SK-N-SH (cell line): ENCODE measurements around the gene PTPN9.

Experiments used
- FOSL2 ChIP-seq: IDR thresholded peaks from 2 replicates; pipeline ENCODE4 v1.4.0; 2012; ENCODE audit warnings: low read depth, mild to moderate bottlenecking, moderate library complexity, borderline replicate concordance
- GABPA ChIP-seq: IDR thresholded peaks from 2 replicates; pipeline ENCODE4 v1.4.0; 2012; ENCODE audit warnings: low read depth, mild to moderate bottlenecking
- POLR2AphosphoS5 ChIP-seq: IDR thresholded peaks from 2 replicates; pipeline ENCODE4 v1.6.1; 2012; ENCODE audit warnings: low read depth, low read length
- RCOR1 ChIP-seq: fragments of 150-350 bp; IDR thresholded peaks from 2 replicates; pipeline ENCODE4 v1.6.1; 2017; ENCODE audit warnings: antibody characterized with exemption, low read length
- RFX5 ChIP-seq: IDR thresholded peaks from 2 replicates; pipeline ENCODE4 v1.6.1; 2012; ENCODE audit warnings: mild to moderate bottlenecking, improper control_type of control experiment, low read length
- SIN3A ChIP-seq: IDR thresholded peaks from 2 replicates; pipeline ENCODE4 v1.6.1; 2012; ENCODE audit warnings: low read depth, mild to moderate bottlenecking, low read length, moderate library complexity, borderline replicate concordance
- TCF12 ChIP-seq: IDR thresholded peaks from 2 replicates; pipeline ENCODE4 v1.4.0; 2012
- TF ChIP-seq, protein P1 (sequence below): IDR thresholded peaks from 2 replicates; pipeline ENCODE4 v1.4.0; 2012; ENCODE audit warnings: low read depth, borderline replicate concordance
- TF ChIP-seq, protein P2 (sequence below): fragments of 200-600 bp; sonication (generic); IDR thresholded peaks from 2 replicates; pipeline ENCODE4 v1.6.1; 2017; ENCODE audit warnings: antibody characterized with exemption, mild to moderate bottlenecking, moderate library complexity
- TF ChIP-seq, protein P3 (sequence below): IDR thresholded peaks from 2 replicates; pipeline ENCODE4 v1.4.0; 2012; ENCODE audit warnings: low read depth
- TF ChIP-seq, protein P4 (sequence below): IDR thresholded peaks from 2 replicates; pipeline ENCODE4; 2012
- TF ChIP-seq, protein P5 (sequence below): IDR thresholded peaks from 2 replicates; pipeline ENCODE4 v1.6.1; 2012; ENCODE audit warnings: mild to moderate bottlenecking, low read depth, low read length, moderate library complexity
- TF ChIP-seq, protein P6 (sequence below): IDR thresholded peaks from 2 replicates; pipeline ENCODE4 v1.4.0; 2012; ENCODE audit warnings: low read depth, borderline replicate concordance

DNA sequence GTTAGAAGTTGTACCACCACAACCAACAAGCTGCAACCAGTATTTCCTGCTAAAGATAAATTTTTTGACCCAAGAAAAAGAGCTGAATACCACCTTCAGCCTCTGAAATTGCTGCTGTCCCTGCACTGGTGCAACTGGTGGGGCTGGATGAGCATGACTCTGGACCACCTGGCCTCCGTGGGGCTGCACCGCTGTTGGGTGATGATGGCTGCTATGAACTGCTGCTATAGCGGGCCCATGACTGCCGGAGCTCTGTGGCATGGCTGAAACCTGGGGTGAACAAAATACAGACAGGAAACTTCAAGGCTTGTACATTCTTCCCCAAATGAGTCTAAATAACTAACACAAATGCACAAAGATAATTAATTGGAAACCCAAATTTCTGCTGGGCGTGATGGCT, 156.6 kb downstream of the PTPN9 start:
- TF ChIP-seq, protein P1, sequence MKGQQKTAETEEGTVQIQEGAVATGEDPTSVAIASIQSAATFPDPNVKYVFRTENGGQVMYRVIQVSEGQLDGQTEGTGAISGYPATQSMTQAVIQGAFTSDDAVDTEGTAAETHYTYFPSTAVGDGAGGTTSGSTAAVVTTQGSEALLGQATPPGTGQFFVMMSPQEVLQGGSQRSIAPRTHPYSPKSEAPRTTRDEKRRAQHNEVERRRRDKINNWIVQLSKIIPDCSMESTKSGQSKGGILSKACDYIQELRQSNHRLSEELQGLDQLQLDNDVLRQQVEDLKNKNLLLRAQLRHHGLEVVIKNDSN, result no peak
- TF ChIP-seq, protein P2, sequence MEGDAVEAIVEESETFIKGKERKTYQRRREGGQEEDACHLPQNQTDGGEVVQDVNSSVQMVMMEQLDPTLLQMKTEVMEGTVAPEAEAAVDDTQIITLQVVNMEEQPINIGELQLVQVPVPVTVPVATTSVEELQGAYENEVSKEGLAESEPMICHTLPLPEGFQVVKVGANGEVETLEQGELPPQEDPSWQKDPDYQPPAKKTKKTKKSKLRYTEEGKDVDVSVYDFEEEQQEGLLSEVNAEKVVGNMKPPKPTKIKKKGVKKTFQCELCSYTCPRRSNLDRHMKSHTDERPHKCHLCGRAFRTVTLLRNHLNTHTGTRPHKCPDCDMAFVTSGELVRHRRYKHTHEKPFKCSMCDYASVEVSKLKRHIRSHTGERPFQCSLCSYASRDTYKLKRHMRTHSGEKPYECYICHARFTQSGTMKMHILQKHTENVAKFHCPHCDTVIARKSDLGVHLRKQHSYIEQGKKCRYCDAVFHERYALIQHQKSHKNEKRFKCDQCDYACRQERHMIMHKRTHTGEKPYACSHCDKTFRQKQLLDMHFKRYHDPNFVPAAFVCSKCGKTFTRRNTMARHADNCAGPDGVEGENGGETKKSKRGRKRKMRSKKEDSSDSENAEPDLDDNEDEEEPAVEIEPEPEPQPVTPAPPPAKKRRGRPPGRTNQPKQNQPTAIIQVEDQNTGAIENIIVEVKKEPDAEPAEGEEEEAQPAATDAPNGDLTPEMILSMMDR, result no peak
- TF ChIP-seq GABPA (no peak), RCOR1 (no peak), FOSL2 (no peak), SIN3A (no peak), POLR2AphosphoS5 (no peak), TCF12 (no peak), RFX5 (no peak)
- TF ChIP-seq, protein P3, sequence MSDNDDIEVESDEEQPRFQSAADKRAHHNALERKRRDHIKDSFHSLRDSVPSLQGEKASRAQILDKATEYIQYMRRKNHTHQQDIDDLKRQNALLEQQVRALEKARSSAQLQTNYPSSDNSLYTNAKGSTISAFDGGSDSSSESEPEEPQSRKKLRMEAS, result no peak
- TF ChIP-seq, protein P4, sequence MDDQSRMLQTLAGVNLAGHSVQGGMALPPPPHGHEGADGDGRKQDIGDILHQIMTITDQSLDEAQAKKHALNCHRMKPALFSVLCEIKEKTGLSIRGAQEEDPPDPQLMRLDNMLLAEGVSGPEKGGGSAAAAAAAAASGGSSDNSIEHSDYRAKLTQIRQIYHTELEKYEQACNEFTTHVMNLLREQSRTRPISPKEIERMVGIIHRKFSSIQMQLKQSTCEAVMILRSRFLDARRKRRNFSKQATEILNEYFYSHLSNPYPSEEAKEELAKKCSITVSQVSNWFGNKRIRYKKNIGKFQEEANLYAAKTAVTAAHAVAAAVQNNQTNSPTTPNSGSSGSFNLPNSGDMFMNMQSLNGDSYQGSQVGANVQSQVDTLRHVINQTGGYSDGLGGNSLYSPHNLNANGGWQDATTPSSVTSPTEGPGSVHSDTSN, result no peak
- TF ChIP-seq, protein P5, sequence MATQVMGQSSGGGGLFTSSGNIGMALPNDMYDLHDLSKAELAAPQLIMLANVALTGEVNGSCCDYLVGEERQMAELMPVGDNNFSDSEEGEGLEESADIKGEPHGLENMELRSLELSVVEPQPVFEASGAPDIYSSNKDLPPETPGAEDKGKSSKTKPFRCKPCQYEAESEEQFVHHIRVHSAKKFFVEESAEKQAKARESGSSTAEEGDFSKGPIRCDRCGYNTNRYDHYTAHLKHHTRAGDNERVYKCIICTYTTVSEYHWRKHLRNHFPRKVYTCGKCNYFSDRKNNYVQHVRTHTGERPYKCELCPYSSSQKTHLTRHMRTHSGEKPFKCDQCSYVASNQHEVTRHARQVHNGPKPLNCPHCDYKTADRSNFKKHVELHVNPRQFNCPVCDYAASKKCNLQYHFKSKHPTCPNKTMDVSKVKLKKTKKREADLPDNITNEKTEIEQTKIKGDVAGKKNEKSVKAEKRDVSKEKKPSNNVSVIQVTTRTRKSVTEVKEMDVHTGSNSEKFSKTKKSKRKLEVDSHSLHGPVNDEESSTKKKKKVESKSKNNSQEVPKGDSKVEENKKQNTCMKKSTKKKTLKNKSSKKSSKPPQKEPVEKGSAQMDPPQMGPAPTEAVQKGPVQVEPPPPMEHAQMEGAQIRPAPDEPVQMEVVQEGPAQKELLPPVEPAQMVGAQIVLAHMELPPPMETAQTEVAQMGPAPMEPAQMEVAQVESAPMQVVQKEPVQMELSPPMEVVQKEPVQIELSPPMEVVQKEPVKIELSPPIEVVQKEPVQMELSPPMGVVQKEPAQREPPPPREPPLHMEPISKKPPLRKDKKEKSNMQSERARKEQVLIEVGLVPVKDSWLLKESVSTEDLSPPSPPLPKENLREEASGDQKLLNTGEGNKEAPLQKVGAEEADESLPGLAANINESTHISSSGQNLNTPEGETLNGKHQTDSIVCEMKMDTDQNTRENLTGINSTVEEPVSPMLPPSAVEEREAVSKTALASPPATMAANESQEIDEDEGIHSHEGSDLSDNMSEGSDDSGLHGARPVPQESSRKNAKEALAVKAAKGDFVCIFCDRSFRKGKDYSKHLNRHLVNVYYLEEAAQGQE, result no peak
- TF ChIP-seq, protein P6, sequence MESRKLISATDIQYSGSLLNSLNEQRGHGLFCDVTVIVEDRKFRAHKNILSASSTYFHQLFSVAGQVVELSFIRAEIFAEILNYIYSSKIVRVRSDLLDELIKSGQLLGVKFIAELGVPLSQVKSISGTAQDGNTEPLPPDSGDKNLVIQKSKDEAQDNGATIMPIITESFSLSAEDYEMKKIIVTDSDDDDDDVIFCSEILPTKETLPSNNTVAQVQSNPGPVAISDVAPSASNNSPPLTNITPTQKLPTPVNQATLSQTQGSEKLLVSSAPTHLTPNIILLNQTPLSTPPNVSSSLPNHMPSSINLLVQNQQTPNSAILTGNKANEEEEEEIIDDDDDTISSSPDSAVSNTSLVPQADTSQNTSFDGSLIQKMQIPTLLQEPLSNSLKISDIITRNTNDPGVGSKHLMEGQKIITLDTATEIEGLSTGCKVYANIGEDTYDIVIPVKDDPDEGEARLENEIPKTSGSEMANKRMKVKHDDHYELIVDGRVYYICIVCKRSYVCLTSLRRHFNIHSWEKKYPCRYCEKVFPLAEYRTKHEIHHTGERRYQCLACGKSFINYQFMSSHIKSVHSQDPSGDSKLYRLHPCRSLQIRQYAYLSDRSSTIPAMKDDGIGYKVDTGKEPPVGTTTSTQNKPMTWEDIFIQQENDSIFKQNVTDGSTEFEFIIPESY, result no peak
